GM12801 (cell line): ENCODE measurements around the gene JAZF1.

Source experiments
- CTCF ChIP-seq: IDR thresholded peaks from one replicate; pipeline ENCODE4 v1.5.1; 2011; ENCODE audit warnings: control low read depth; ENCODE audit not compliant: insufficient read length; ENCODE audit errors: extremely low read depth

The JAZF1 gene

GRCh38 chr7:28174442-28174841 is 6.2 kb downstream of the JAZF1 start:
- no peak for TF ChIP-seq CTCF

- no peak for TF ChIP-seq CTCF
These were observed 7.1 kb downstream of the JAZF1 start for GRCh38 chr7:28173531-28173930.

- TF ChIP-seq CTCF: no peak
These were observed 7.6 kb downstream of the JAZF1 start for GRCh38 chr7:28172958-28173357.

- TF ChIP-seq CTCF: no peak
These were observed 9.9 kb downstream of the JAZF1 start for GRCh38 chr7:28170701-28171100.

- no peak for TF ChIP-seq CTCF
These were observed 11.4 kb downstream of the JAZF1 start for GRCh38 chr7:28169230-28169629.

GRCh38 chr7:28168393-28169158 is 12.0 kb downstream of the JAZF1 start:
- no peak for TF ChIP-seq CTCF

GRCh38 chr7:28166982-28167715 is 13.4 kb downstream of the JAZF1 start:
- no peak for TF ChIP-seq CTCF
